ENCODE measurements around the gene SPG7. TPM values are rescaled to one million over a fixed set of nuclear protein-coding genes. Genes with fewer than 3 reads are reported as not detected.

Gene SPG7
- polyA plus RNA-seq, 1 donor = 135 TPM

Other genes with a start within 250 kb of the SPG7 start
- 83.9 TPM for gene ANKRD11, start 17.8 kb upstream of the SPG7 start, polyA plus RNA-seq
- 3,996 TPM for gene RPL13, start 52.3 kb downstream of the SPG7 start, polyA plus RNA-seq
- 11.7 TPM for gene CPNE7, start 67.4 kb downstream of the SPG7 start, polyA plus RNA-seq
- 165 TPM for gene DPEP1, start 105.2 kb downstream of the SPG7 start, polyA plus RNA-seq
- 77.1 TPM for gene CHMP1A, start 149.3 kb downstream of the SPG7 start, polyA plus RNA-seq
- gene SPATA33, start 149.4 kb downstream of the SPG7 start, polyA plus RNA-seq = 11.0 TPM
- 165 TPM for gene CDK10, start 178.3 kb downstream of the SPG7 start, polyA plus RNA-seq
- gene SPATA2L, start 193.3 kb downstream of the SPG7 start, polyA plus RNA-seq = 18.7 TPM
- 13.4 TPM for gene VPS9D1, start 212.5 kb downstream of the SPG7 start, polyA plus RNA-seq
- 35.7 TPM for gene ZNF276, start 213.1 kb downstream of the SPG7 start, polyA plus RNA-seq

Measured in large intestine (tissue), 1 donor.